ENCODE results near the gene SUGP2.

DNA sequence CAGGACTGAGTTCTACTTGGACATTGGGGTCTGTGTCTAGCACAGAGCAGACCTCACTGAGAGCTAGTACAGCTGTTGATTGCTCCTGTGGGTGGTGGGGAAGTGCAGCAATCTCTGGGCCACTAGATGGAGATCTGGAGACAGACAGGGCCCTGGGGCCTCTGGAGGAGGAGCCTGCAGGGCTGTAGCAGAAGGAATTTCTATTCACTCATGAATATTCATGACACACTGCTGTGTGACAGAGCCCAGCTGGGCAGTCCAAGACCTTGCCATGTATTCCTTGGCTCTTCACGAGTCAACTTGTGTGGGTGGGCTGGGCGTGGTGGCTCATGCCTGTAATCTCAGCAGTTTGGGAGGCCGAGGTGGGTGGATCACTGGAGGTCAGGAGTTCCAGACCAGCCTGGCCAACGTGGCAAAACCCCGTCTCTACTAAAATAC, 37.5 kb downstream of the SUGP2 start:
- TF ChIP-seq, protein P1, sequence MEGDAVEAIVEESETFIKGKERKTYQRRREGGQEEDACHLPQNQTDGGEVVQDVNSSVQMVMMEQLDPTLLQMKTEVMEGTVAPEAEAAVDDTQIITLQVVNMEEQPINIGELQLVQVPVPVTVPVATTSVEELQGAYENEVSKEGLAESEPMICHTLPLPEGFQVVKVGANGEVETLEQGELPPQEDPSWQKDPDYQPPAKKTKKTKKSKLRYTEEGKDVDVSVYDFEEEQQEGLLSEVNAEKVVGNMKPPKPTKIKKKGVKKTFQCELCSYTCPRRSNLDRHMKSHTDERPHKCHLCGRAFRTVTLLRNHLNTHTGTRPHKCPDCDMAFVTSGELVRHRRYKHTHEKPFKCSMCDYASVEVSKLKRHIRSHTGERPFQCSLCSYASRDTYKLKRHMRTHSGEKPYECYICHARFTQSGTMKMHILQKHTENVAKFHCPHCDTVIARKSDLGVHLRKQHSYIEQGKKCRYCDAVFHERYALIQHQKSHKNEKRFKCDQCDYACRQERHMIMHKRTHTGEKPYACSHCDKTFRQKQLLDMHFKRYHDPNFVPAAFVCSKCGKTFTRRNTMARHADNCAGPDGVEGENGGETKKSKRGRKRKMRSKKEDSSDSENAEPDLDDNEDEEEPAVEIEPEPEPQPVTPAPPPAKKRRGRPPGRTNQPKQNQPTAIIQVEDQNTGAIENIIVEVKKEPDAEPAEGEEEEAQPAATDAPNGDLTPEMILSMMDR (IDR thresholded peaks at IDR 0.05) = peak; percentile 15 to 49 (median 42)
- TF ChIP-seq POLR2A (IDR thresholded peaks at IDR 0.05) = no peak

All from adrenal gland (tissue), 5 donors.